GM19035 (cell line): ENCODE data around the gene SPANXN1.
"Not testable (repeated sequence)": the region's sequence is repeated elsewhere in the genome, so short reads cannot be mapped to it uniquely, and the experiment has no call there.

ENCODE experiments used
- ATAC-seq: cut with Tn5 transposase; IDR thresholded peaks from one replicate; pipeline ENCODE4 v1.9.1; 2021; ENCODE audit not compliant: unreplicated experiment

The SPANXN1 gene, protein sequence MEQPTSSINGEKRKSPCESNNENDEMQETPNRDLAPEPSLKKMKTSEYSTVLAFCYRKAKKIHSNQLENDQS

GRCh38 chrX:145247203-145247602 is at the start of gene SPANXN1:
TSS of gene SPANXN1 (plus strand) at chrX:145247503. CDS start at chrX:145247587, 84 bp downstream.
- ATAC-seq = not testable (repeated sequence)

DNA sequence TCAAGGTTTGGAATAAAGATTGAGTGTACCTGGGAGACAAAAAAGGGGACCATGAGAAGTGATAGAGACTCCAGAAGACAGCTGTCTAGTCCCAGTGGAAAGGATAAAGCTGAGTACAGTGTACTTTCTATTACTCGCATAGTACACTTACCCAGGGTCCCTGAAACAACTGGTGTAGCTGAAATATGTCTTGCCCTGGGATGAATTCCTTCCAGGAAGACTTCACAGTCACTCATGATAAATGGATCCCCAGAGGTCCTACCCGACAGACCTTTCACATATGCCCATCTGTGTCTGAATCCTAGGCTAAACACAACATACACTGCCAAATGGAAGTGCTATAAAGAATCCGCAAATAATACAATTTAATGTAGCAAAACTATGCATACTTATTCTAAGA is 48.2 kb upstream of the SPANXN1 start:
- no peak for ATAC-seq

DNA sequence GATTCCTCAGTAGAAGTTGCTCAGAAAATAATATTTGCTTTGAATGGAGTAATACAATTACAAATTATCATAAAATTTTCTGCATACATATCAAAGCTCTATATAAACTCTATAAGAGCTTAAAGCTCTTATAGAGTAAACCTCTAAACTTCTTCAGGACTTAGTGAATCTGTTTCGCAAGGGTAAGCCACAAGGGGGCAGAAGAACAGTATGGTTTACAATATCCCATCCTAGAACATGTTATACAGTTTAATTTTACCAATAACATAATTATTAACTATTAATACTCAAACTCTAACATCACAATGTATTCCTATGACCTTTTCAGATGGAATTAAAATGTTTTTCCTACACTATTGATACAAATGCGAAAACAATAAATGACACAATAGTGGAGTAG is 33.8 kb upstream of the SPANXN1 start:
- ATAC-seq = no peak

- ATAC-seq = no peak
Observed at GRCh38 chrX:145292218-145292617, 44.9 kb downstream of the SPANXN1 start.
